ENCODE results near the gene GABBR1. TPM values are rescaled to one million over a fixed set of nuclear protein-coding genes. Genes with fewer than 3 reads are reported as not detected.

Gene GABBR1
- total RNA-seq = 10 to 100 TPM; 30.6 to 47.8 (median 40.6) TPM

GRCh38 chr6:29632789-29633533 is at the start of gene GABBR1:
TSS of gene GABBR1 (minus strand) at chr6:29633183. CDS start at chr6:29632385, 798 bp downstream.
- peak; percentile 72 to 92 for TF ChIP-seq POLR2AphosphoS5 (IDR thresholded peaks at IDR 0.05)
- TF ChIP-seq EP300 (IDR thresholded peaks at IDR 0.05) = no peak
- no peak for TF ChIP-seq POLR2A (IDR thresholded peaks at IDR 0.05; ENCODE audit: low read depth)
- TF ChIP-seq, protein P1, sequence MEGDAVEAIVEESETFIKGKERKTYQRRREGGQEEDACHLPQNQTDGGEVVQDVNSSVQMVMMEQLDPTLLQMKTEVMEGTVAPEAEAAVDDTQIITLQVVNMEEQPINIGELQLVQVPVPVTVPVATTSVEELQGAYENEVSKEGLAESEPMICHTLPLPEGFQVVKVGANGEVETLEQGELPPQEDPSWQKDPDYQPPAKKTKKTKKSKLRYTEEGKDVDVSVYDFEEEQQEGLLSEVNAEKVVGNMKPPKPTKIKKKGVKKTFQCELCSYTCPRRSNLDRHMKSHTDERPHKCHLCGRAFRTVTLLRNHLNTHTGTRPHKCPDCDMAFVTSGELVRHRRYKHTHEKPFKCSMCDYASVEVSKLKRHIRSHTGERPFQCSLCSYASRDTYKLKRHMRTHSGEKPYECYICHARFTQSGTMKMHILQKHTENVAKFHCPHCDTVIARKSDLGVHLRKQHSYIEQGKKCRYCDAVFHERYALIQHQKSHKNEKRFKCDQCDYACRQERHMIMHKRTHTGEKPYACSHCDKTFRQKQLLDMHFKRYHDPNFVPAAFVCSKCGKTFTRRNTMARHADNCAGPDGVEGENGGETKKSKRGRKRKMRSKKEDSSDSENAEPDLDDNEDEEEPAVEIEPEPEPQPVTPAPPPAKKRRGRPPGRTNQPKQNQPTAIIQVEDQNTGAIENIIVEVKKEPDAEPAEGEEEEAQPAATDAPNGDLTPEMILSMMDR (IDR thresholded peaks at IDR 0.05) = no peak
- H3K27me3 ChIP-seq = no peaks in the 10 kb centered on the region
- intact Hi-C loops (cut with DNase I) = no loop called here
- peaks cover 24 to 51% (median 38%) of the 10 kb centered on the region in 4 donors for H3K4me1 ChIP-seq
- H3K9me3 ChIP-seq = no peaks in the 10 kb centered on the region
- peak within 1 kb of the TSS; percentile 82 to 93 (median 91) for H3K27ac ChIP-seq (replicated peaks in 1 of 4)
- peak within 1 kb of the TSS; percentile 73 to 96 (median 86) for H3K4me3 ChIP-seq
- WGBS = under 1% methylated on average over 49 of the region's 57 CpGs
- peaks cover 0 to 7% (median 0%) of the 10 kb centered on the region in 4 donors for H3K36me3 ChIP-seq
- DNase-seq (ENCODE audit: extremely low spot score) = peak; percentile 97

- 90% methylated on average over 8 of the region's 8 CpGs for WGBS
- no peak for DNase-seq (ENCODE audit: extremely low spot score)
- peaks cover 0 to 7% (median 0%) of the 10 kb centered on the region in 4 donors for H3K4me1 ChIP-seq
- intact Hi-C loops (cut with DNase I) = no loop called here
- no peak overlapping the region for H3K4me3 ChIP-seq
- H3K9me3 ChIP-seq = no peaks in the 10 kb centered on the region
- no peak overlapping the region for H3K27ac ChIP-seq (replicated peaks in 1 of 4)
- TF ChIP-seq, protein P1 (IDR thresholded peaks at IDR 0.05) = no peak
- no peak for TF ChIP-seq POLR2AphosphoS5 (IDR thresholded peaks at IDR 0.05)
- no peak for TF ChIP-seq EP300 (IDR thresholded peaks at IDR 0.05)
- no peak for TF ChIP-seq POLR2A (IDR thresholded peaks at IDR 0.05; ENCODE audit: low read depth)
- no peaks in the 10 kb centered on the region for H3K36me3 ChIP-seq
- H3K27me3 ChIP-seq = peaks cover 0 to 11% (median 0%) of the 10 kb centered on the region in 4 donors
Observed at GRCh38 chr6:29681811-29682210, 48.8 kb upstream of the GABBR1 start.

- TF ChIP-seq POLR2AphosphoS5 (IDR thresholded peaks at IDR 0.05) (no peak), POLR2A (IDR thresholded peaks at IDR 0.05; ENCODE audit: low read depth) (no peak), EP300 (IDR thresholded peaks at IDR 0.05) (no peak)
- TF ChIP-seq, protein P1 (IDR thresholded peaks at IDR 0.05) = no peak
- 91% methylated on average over 31 of the region's 31 CpGs for WGBS
- intact Hi-C loops (cut with DNase I) = no loop called here
- Histone ChIP-seq H3K36me3 (no peaks in the 10 kb centered on the region), H3K4me1 (peaks cover 0 to 11% (median 0%) of the 10 kb centered on the region in 4 donors), H3K27me3 (peaks cover 0 to 11% (median 0%) of the 10 kb centered on the region in 4 donors), H3K9me3 (no peaks in the 10 kb centered on the region), H3K4me3 (peak within 1 kb of the TSS in 2 of 4 donors; percentile 33 to 49), H3K27ac (replicated peaks in 1 of 4) (no peak within 1 kb of the TSS)
- DNase-seq (ENCODE audit: extremely low spot score) = no peak
Observed at GRCh38 chr6:29680904-29681303, 47.9 kb upstream of the GABBR1 start, which contains the start of gene ZFP57. TSS of gene ZFP57 (minus strand) at chr6:29681152. CDS start at chr6:29677003, 4,149 bp downstream.

GRCh38 chr6:29680416-29680815 is 47.4 kb upstream of the GABBR1 start:
- intact Hi-C loops (cut with DNase I) = no loop called here
- Histone ChIP-seq H3K9me3 (no peaks in the 10 kb centered on the region), H3K36me3 (no peaks in the 10 kb centered on the region), H3K27ac (replicated peaks in 1 of 4) (no peak overlapping the region), H3K4me1 (peaks cover 0 to 11% (median 0%) of the 10 kb centered on the region in 4 donors), H3K4me3 (peak overlapping the region in 2 of 4 donors; percentile 33 to 49), H3K27me3 (peaks cover 0 to 11% (median 0%) of the 10 kb centered on the region in 4 donors)
- no peak for TF ChIP-seq POLR2AphosphoS5 (IDR thresholded peaks at IDR 0.05)
- TF ChIP-seq, protein P1 (IDR thresholded peaks at IDR 0.05) = no peak
- TF ChIP-seq POLR2A (IDR thresholded peaks at IDR 0.05; ENCODE audit: low read depth) = no peak
- no peak for DNase-seq (ENCODE audit: extremely low spot score)
- WGBS = 92% methylated on average over 24 of the region's 24 CpGs

Measured in esophagus muscularis mucosa (tissue), 4 donors.